ENCODE results near the gene CRACR2A.

The CRACR2A gene

DNA sequence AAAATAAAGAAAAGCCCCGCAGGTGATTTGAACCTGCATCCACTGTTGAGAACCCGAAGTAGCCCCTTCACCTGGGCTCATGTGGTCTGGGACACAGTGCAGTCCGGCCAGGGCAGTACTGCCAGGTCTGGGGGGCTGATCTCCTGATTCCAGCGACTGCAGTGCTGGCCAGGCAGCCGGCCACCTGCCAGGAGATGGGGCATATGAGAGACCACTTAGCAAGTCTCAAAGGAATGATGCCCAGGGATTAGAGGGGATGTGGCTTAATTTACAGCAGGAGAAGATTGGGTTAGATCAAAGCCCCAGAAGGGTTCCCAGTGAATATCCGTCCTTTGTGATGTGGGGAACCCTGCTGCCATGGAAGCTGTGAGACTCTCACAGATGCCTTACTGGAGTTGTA, 148.6 kb downstream of the CRACR2A start:
- no peak overlapping the region for H3K4me3 ChIP-seq (ENCODE audit: low read depth, low read length)
- in situ Hi-C loops (cut with HindIII; ENCODE audit: low sequenced_read_pairs), result no loop called here
- DNase-seq (ENCODE audit: low read depth, low spot score), result no peak
- TF ChIP-seq CTCF (IDR thresholded peaks at IDR 0.05; ENCODE audit: low read depth, low read length), result no peak

GRCh38 chr12:3603576-3603975, 149.3 kb downstream of the CRACR2A start:
- no peak for DNase-seq (ENCODE audit: low read depth, low spot score)
- no peak for TF ChIP-seq CTCF (IDR thresholded peaks at IDR 0.05; ENCODE audit: low read depth, low read length)
- in situ Hi-C loops (cut with HindIII; ENCODE audit: low sequenced_read_pairs), result no loop called here

GRCh38 chr12:3602488-3602887, 150.4 kb downstream of the CRACR2A start:
- in situ Hi-C loops (cut with HindIII; ENCODE audit: low sequenced_read_pairs), result no loop called here
- DNase-seq (ENCODE audit: low read depth, low spot score), result no peak
- TF ChIP-seq CTCF (IDR thresholded peaks at IDR 0.05; ENCODE audit: low read depth, low read length), result no peak
- no peak overlapping the region for H3K4me3 ChIP-seq (ENCODE audit: low read depth, low read length)

More at GRCh38 chr12:3603576-3603975, 149.3 kb downstream of the CRACR2A start:
- H3K4me3 ChIP-seq (ENCODE audit: low read depth, low read length), result no peak overlapping the region

GRCh38 chr12:3601461-3602150, 151.3 kb downstream of the CRACR2A start:
- no peak for DNase-seq (ENCODE audit: low read depth, low spot score)
- no peak for TF ChIP-seq CTCF (IDR thresholded peaks at IDR 0.05; ENCODE audit: low read depth, low read length)

DNA sequence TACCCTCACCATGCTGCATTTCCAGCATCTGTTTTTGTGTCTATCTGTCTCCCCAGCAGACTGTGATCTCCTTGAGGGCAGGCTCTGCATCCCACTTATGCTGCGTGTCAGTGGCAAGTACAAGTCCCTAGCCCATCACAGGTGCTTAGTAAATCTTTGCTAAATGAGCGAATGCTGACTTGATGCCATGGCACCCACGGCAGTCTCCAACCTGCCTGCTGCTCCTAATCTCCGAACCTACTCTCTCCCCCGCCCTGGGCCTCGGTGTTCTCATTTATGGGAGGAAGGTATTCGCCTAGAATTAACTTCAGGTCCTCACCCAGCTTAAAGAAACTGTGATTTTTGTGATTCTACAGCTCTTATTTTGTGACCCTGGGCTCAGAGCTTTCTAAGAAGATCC, 152.0 kb downstream of the CRACR2A start:
- DNase-seq (ENCODE audit: low read depth, low spot score), result no peak
- H3K4me3 ChIP-seq (ENCODE audit: low read depth, low read length), result no peak overlapping the region
- no peak for TF ChIP-seq CTCF (IDR thresholded peaks at IDR 0.05; ENCODE audit: low read depth, low read length)
- in situ Hi-C loops (cut with HindIII; ENCODE audit: low sequenced_read_pairs), result no loop called here

More at GRCh38 chr12:3601461-3602150, 151.3 kb downstream of the CRACR2A start:
- in situ Hi-C loops (cut with HindIII; ENCODE audit: low sequenced_read_pairs), result no loop called here
- no peak overlapping the region for H3K4me3 ChIP-seq (ENCODE audit: low read depth, low read length)

DNA sequence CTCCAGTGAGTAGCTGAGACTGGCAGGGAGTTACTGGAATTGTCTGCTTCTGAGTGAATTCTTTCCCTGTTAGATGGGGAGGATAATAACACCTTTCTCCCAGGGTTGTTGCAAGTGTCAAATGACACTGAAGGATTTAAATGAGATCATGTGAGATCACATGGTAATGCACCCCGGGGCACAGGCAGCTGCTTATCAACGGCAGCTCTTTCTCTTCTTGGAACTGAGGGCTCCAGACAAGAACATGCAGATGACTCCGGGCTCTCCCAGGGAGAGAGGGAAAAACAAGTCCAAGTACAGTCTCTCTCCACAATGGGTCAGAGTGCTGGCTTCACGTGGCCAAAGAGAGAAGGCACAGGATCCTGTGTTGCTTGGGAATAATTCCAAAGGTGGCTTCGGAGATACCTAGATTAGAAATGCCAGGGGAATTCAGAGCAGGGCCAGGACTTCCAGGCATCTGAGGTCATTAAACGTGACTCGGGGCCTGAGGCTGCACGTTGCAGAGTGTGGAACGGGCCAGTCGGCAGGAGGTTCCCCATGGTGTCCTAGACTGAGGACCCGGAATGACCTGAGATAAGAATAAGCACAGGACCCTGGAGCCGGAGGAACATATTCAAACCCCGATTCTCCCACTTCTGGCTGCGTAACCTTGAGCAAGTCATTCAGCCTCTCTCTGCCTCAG, 152.7 kb downstream of the CRACR2A start:
- H3K4me3 ChIP-seq (ENCODE audit: low read depth, low read length), result no peak overlapping the region
- no peak for DNase-seq (ENCODE audit: low read depth, low spot score)
- no peak for TF ChIP-seq CTCF (IDR thresholded peaks at IDR 0.05; ENCODE audit: low read depth, low read length)
- in situ Hi-C loops (cut with HindIII; ENCODE audit: low sequenced_read_pairs), result no loop called here

Measured in astrocyte of the spinal cord (primary cell).